Endothelial cell of umbilical vein (primary cell): Measurements from ENCODE around the gene PXMP2. TPM values are rescaled to one million over a fixed set of nuclear protein-coding genes. Genes with fewer than 3 reads are reported as not detected.

Source experiments
- BruUV-seq: library from RNA; stranded (reverse); fragments of 400-500 nt; replicated peaks from 2 replicates; lab custom pipeline; 2021; lab: Mats Ljungman, UMichigan
- CTCF ChIA-PET: fragments of 300-600, 350-600 bp; sonication (Branson Sonifier 250); formaldehyde crosslinking; loops from one replicate; lab custom pipeline; 2021; ENCODE audit warnings: antibody characterized with exemption, inconsistent platforms; lab: Charles Lee
- POLR2A ChIA-PET: fragments of 300-600, 350-600 bp; sonication (Branson Sonifier 250); formaldehyde crosslinking; loops from one replicate; lab custom pipeline; 2021; ENCODE audit warnings: antibody characterized with exemption, inconsistent platforms; lab: Charles Lee
- DNase-seq: peaks from one replicate; pipeline ENCODE4 v3.0.0-alpha.2; 2011; ENCODE audit warnings: low read depth, low spot score
- FAIRE-seq: peaks from 2 replicates; lab custom pipeline; 2011; peaks lifted over from hg19 to GRCh38; lab: Jason Lieb, UNC
- H2AFZ ChIP-seq: 2 replicates; pipeline ENCODE4 v1.6.0; 2012; ENCODE audit warnings: low read depth, low read length, control low read depth, inconsistent platforms
- H3K27ac ChIP-seq: 2 replicates; pipeline ENCODE4 v1.5.1; 2011; ENCODE audit warnings: low read depth, mild to moderate bottlenecking, control low read depth, low read length, moderate library complexity; ENCODE audit not compliant: insufficient read depth
- H3K27me3 ChIP-seq, 2 experiments: 2 replicates each; pipeline versions ENCODE4 v1.6.0 to v1.6.1; 2011; ENCODE audit warnings: low read length in 2 of 2, mixed read lengths in 1 of 2; ENCODE audit not compliant: control insufficient read depth in 2 of 2, insufficient read depth in 2 of 2
- H3K36me3 ChIP-seq, 2 experiments: 2 replicates in 1 of 2; 3 replicates in 1 of 2; pipeline ENCODE4 v1.5.1; 2011; ENCODE audit warnings: low read length in 2 of 2, mild to moderate bottlenecking in 1 of 2, moderate library complexity in 1 of 2; ENCODE audit not compliant: control insufficient read depth in 2 of 2, insufficient read depth in 2 of 2; ENCODE audit errors: extremely low read depth in 1 of 2
- H3K4me1 ChIP-seq: 3 replicates; pipeline ENCODE4 v1.5.1; 2011; ENCODE audit warnings: mild to moderate bottlenecking, low read length; ENCODE audit not compliant: control insufficient read depth, insufficient read depth; ENCODE audit errors: extremely low read depth
- H3K4me2 ChIP-seq: 2 replicates; pipeline ENCODE4 v1.6.1; 2011; ENCODE audit warnings: low read length, control low read depth, mixed read lengths; ENCODE audit not compliant: insufficient read depth
- H3K4me3 ChIP-seq, 3 experiments: fragments of 200-600 bp in 1 of 3; sonication (generic), shearing (Covaris generic) in 1 of 3; replicated peaks in 1 of 3; 2 replicates each; pipeline ENCODE4 v1.5.1; 2011 to 2016; ENCODE audit warnings: control low read depth in 3 of 3, low read length in 3 of 3, mild to moderate bottlenecking in 2 of 3, inconsistent platforms in 1 of 3, low read depth in 1 of 3, moderate library complexity in 1 of 3; ENCODE audit not compliant: insufficient read depth in 1 of 3
- H3K79me2 ChIP-seq: 2 replicates; pipeline ENCODE4 v1.6.0; 2012; ENCODE audit warnings: low read length, inconsistent platforms; ENCODE audit not compliant: control insufficient read depth, insufficient read depth
- H3K9ac ChIP-seq: replicated peaks from 2 replicates; pipeline ENCODE3; 2011; ENCODE audit warnings: low read length, control low read depth; ENCODE audit not compliant: insufficient read depth; ENCODE audit errors: extremely low read depth
- H3K9me1 ChIP-seq: replicated peaks from 3 replicates; pipeline ENCODE4 v1.6.0; 2011; ENCODE audit warnings: mild to moderate bottlenecking, low read length; ENCODE audit not compliant: control insufficient read depth, insufficient read depth; ENCODE audit errors: extremely low read depth
- H3K9me3 ChIP-seq: replicated peaks from 2 replicates; pipeline ENCODE4 v1.5.1; 2012; ENCODE audit warnings: low read length, inconsistent platforms; ENCODE audit not compliant: control insufficient read depth, insufficient read depth
- H4K20me1 ChIP-seq: replicated peaks from 2 replicates; pipeline ENCODE3; 2011; ENCODE audit warnings: mild to moderate bottlenecking, low read length; ENCODE audit not compliant: control insufficient read depth, insufficient read depth; ENCODE audit errors: extremely low read depth
- CTCF ChIP-seq, 2 donors: IDR thresholded peaks; 1 replicate in 1 of 2; 2 replicates in 1 of 2; pipeline ENCODE4 v1.5.1; 2011; ENCODE audit warnings: low read length in 2 of 2, mild to moderate bottlenecking in 2 of 2, moderate library complexity in 2 of 2, control low read depth in 1 of 2, inconsistent platforms in 1 of 2, low read depth in 1 of 2; ENCODE audit not compliant: insufficient read depth in 1 of 2; ENCODE audit errors: extremely low read depth in 1 of 2
- FOS ChIP-seq: IDR thresholded peaks from 2 replicates; pipeline ENCODE4 v1.6.1; 2011; ENCODE audit warnings: mild to moderate bottlenecking, low read length, moderate library complexity, borderline replicate concordance; ENCODE audit not compliant: insufficient read depth
- GATA2 ChIP-seq: IDR thresholded peaks from 2 replicates; pipeline ENCODE4 v1.7.0; 2011; ENCODE audit warnings: low read depth, mild to moderate bottlenecking, moderate library complexity, mixed read lengths, low read length; ENCODE audit not compliant: insufficient read length, insufficient read depth
- dilution Hi-C: fragments of 300-500 bp; cut with MboI; formaldehyde crosslinking; loops from one replicate; pipeline ENCODE4 v1.15.0; 2019; ENCODE audit warnings: low sequenced_read_pairs; ENCODE audit not compliant: extremely low pct_ligation_motif_present
- intact Hi-C: fragments of 100-400 bp; cut with micrococcal nuclease; formaldehyde crosslinking; loops from one replicate; pipeline ENCODE4 v1.10.0; 2022
- polyA plus RNA-seq, 4 experiments: library from polyadenylated mRNA; depleted of rRNA in 3 of 4; stranded (reverse) in 3 of 4; unstranded in 1 of 4; fragments of >200 nt; gene quantifications; 2 replicates each; pipeline versions ENCODE4 v1.2.1 to v1.2.3, GENCODE V29; 2011 to 2012; ENCODE audit warnings: missing spikeins in 1 of 4
- total RNA-seq: library from RNA; stranded (reverse); gene quantifications from 2 replicates; pipeline ENCODE4 v1.2.3, GENCODE V29; 2021

PXMP2 gene
- total and polyA plus RNA-seq, 2 donors (not counting 3 experiments of a cell fraction or from before 2014, with no cell fraction given): 24.0 to 31.5 TPM

- Histone ChIP-seq H3K79me2 (no peaks in the 10 kb centered on the region), H3K4me2 (no peak overlapping the region), H3K27me3 (no peaks in the 10 kb centered on the region), H2AFZ (no peak overlapping the region), H3K9me3 (no peaks in the 10 kb centered on the region), H3K9ac (no peak overlapping the region), H4K20me1 (no peaks in the 10 kb centered on the region), H3K36me3 (peaks cover 2 to 19% of the 10 kb centered on the region in 2 experiments), H3K4me3 (no peak overlapping the region), H3K4me1 (no peaks in the 10 kb centered on the region), H3K27ac (no peak overlapping the region), H3K9me1 (no peaks in the 10 kb centered on the region)
- POLR2A ChIA-PET: no interaction called here
- CTCF ChIA-PET: interaction anchor here (0.8 to 1.9 kb wide), 20 partner anchors 9 to 224 kb away, joined by 3 to 34 read pairs (median 6); partner anchors contain the start of gene LRCOL1
- dilution Hi-C loops (no loop called here), intact Hi-C loops (loop anchor here (1.0 kb wide), 2 partner anchors 38 to 223 kb away; no protein-coding TSS in a partner anchor)
- TF ChIP-seq GATA2: no peak
- TF ChIP-seq CTCF (IDR thresholded peaks at IDR 0.05; ENCODE audit: extremely low read depth in 1 of 2, insufficient read depth in 1 of 2, low read depth in 1 of 2, low read length in 2 of 2): peak; percentile 78 to 83
- TF ChIP-seq FOS: no peak
- FAIRE-seq (peak; percentile 89), DNase-seq (peak; percentile 59)
- BruUV-seq: no TSS peak
Measured at GRCh38 chr12:132638541-132639408, 48.6 kb upstream of the PXMP2 start.
